ENCODE results near the gene ACTL7A. TPM values are rescaled to one million over a fixed set of nuclear protein-coding genes. Genes with fewer than 3 reads are reported as not detected.

ACTL7A gene
- total RNA-seq, 4 donors from 2014 or later = 0.67 TPM; not detected in 3

DNA sequence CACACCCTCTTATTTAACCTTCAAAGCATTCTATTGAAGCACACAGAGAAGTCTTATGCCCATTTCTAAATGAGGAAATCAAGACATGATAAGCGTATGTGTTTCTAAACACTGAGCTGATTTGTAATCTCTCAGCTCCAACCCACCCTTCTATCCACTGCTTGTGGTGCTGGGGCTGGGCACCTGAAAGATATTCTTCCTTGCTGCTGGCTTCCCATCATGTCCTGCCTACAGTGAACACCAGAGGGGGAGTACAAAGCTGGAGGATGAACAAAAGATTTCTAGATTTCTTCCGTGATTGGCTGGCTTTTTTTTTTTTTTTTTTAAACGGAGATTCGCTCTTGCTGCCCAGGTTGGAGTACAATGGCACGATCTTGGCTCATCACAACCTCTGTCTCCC lies 14.4 kb downstream of the ACTL7A start:
- Histone ChIP-seq H3K4me3 (replicated peaks in 1 of 3) (no peak overlapping the region), H3K27me3 (no peaks in the 10 kb centered on the region), H3K4me1 (no peaks in the 10 kb centered on the region), H3K9me3 (no peaks in the 10 kb centered on the region), H3K36me3 (peaks cover 61 to 70% of the 10 kb centered on the region in 2 donors), H3K27ac (no peak overlapping the region)
- intact Hi-C loops (cut with DNase I) = no loop called here
- WGBS, 2 donors = 95 to 96% methylated on average over 5 of the region's 5 CpGs
- no peak for DNase-seq
- TF ChIP-seq, protein P1, sequence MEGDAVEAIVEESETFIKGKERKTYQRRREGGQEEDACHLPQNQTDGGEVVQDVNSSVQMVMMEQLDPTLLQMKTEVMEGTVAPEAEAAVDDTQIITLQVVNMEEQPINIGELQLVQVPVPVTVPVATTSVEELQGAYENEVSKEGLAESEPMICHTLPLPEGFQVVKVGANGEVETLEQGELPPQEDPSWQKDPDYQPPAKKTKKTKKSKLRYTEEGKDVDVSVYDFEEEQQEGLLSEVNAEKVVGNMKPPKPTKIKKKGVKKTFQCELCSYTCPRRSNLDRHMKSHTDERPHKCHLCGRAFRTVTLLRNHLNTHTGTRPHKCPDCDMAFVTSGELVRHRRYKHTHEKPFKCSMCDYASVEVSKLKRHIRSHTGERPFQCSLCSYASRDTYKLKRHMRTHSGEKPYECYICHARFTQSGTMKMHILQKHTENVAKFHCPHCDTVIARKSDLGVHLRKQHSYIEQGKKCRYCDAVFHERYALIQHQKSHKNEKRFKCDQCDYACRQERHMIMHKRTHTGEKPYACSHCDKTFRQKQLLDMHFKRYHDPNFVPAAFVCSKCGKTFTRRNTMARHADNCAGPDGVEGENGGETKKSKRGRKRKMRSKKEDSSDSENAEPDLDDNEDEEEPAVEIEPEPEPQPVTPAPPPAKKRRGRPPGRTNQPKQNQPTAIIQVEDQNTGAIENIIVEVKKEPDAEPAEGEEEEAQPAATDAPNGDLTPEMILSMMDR (IDR thresholded peaks at IDR 0.05) = no peak
- TF ChIP-seq POLR2A (IDR thresholded peaks at IDR 0.05) = no peak

DNA sequence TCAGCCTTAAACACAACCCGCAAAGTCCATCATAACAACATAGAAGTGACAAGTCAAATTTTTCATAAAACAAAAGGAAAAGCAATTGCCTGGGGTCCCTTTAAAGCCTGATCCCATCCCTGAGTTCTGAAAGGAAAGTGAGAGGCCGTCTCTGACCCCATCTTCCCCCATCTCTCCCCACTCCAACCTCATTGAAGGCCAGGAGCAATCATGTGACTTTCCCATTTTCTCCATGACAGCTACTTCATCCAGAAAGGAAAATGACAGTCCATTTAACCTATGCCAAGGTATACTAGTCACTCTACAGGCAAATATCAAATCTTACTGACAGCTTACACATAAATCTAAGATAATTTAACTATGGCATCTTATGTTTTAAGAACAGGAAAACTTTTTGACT lies 15.5 kb downstream of the ACTL7A start:
- Histone ChIP-seq H3K4me3 (replicated peaks in 1 of 3) (no peak overlapping the region), H3K27me3 (no peaks in the 10 kb centered on the region), H3K4me1 (no peaks in the 10 kb centered on the region), H3K36me3 (peaks cover 54 to 63% of the 10 kb centered on the region in 2 donors), H3K9me3 (no peaks in the 10 kb centered on the region), H3K27ac (no peak overlapping the region)
- WGBS, 2 donors = 92 to 96% methylated on average over 2 of the region's 2 CpGs
- TF ChIP-seq POLR2A (IDR thresholded peaks at IDR 0.05) = no peak
- TF ChIP-seq, protein P1 (IDR thresholded peaks at IDR 0.05) = no peak
- no peak for DNase-seq
- intact Hi-C loops (cut with DNase I) = no loop called here

DNA sequence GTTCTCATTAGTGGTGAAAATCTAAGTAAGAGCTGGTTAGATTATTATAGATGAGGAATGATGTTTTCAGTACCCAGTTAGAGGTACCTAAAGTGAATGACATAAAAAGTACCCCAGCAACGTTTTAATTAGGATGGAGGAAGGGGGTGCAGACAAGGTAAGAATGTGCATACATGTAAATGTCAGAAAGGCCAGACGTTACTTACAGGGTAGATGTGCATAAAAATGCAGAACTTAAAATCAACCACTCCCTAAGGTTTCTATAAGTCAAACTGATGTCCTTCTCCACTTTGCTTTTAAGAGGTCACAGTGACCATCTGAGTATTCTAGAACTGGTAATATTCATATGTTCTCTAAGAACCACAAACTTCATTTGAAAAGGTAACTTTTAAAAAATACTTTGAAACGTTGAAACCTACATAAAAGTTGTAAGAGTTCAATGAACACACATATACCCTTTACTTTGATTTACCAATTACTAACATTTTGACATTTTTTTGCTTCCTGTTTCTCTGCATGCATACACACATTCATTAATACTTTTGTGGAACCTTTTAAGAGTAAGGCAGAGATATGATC lies 18.8 kb downstream of the ACTL7A start:
- Histone ChIP-seq H3K9me3 (no peaks in the 10 kb centered on the region), H3K36me3 (peaks cover 34 to 42% of the 10 kb centered on the region in 2 donors), H3K27ac (no peak overlapping the region), H3K4me1 (peaks cover 0 to 4% of the 10 kb centered on the region in 2 donors), H3K27me3 (no peaks in the 10 kb centered on the region), H3K4me3 (replicated peaks in 1 of 3) (no peak overlapping the region)
- intact Hi-C loops (cut with DNase I) = no loop called here
- WGBS, 2 donors = 83 to 85% methylated on average over 3 of the region's 3 CpGs
- TF ChIP-seq, protein P1 (IDR thresholded peaks at IDR 0.05) = no peak
- TF ChIP-seq POLR2A (IDR thresholded peaks at IDR 0.05) = no peak
- no peak for DNase-seq

DNA sequence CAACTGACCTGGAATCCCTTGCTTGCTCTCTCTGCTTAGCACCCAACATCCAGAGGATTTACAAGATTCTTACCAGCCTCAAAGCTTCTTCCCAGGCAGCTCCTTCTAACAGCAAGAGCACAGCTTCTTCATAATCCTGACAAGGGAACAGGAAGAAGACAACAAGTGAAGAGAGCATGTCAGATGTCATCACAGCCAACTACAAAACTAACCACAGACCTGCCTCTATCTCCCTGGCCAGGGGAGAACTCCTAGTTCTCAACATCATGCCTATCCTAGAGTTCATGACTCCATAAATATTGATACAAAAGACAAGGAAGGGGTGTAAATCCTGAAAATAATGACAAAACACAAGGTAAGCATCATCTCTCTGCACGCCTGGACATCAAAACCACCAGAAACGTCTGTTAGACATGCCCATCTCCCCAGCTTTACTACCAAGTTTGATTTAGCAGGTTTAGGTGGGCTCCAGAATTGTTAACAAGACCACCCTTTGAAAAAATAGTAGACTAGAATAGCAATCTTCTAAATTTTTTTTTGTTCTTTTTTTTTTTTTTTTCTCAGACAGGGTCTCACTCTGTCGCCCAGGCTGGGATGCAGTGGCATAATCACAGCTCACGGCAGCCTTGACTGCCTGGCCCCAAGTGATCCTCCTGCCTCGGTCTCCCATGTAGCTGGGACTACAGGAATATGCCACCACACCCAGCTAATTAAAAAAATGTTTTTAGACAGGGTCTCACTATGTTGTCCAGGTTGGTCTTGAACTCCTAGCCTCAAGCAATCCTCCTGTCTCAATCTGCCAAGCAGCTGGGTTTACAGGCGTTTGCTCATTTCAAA lies 20.2 kb downstream of the ACTL7A start:
- H3K4me3 ChIP-seq (replicated peaks in 1 of 3) = no peak overlapping the region
- no peak for DNase-seq
- no peaks in the 10 kb centered on the region for H3K27me3 ChIP-seq
- WGBS, 2 donors = 95 to 98% methylated on average over 6 of the region's 6 CpGs
- no peaks in the 10 kb centered on the region for H3K9me3 ChIP-seq
- intact Hi-C loops (cut with DNase I) = no loop called here
- peaks cover 0 to 6% of the 10 kb centered on the region in 2 donors for H3K4me1 ChIP-seq
- H3K27ac ChIP-seq = no peak overlapping the region
- TF ChIP-seq, protein P1 (IDR thresholded peaks at IDR 0.05) = no peak
- peaks cover 27% of the 10 kb centered on the region in 2 donors for H3K36me3 ChIP-seq

DNA sequence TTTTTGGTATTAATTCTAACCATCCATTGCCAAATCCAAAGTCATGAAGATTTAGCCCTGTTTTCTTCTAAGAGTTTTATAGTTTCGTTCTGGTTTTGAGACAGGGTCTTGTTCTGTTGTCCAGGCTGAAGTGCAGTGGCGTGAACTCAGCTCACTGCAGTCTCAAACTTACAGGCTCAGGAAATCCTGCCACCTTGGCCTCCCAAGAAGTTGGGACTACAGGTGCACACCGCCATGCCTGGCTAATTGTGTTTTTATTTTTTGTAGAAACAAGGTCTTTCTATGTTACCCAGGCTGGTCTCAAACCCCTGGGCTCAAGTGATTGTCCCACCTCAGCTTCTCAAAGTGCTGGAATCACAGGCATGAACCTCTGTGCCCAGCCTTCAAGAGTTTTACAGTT lies 21.0 kb downstream of the ACTL7A start:
- Histone ChIP-seq H3K27ac (no peak overlapping the region), H3K9me3 (no peaks in the 10 kb centered on the region), H3K4me1 (peaks cover 0 to 6% of the 10 kb centered on the region in 2 donors), H3K4me3 (replicated peaks in 1 of 3) (no peak overlapping the region), H3K36me3 (peaks cover 19 to 28% of the 10 kb centered on the region in 2 donors), H3K27me3 (no peaks in the 10 kb centered on the region)
- intact Hi-C loops (cut with DNase I) = no loop called here
- TF ChIP-seq, protein P1 (IDR thresholded peaks at IDR 0.05) = no peak
- TF ChIP-seq POLR2A (IDR thresholded peaks at IDR 0.05) = no peak
- DNase-seq = no peak
- 97 to 98% methylated on average over 3 of the region's 3 CpGs for WGBS, 2 donors

All from thyroid gland (tissue), 4 donors.